Stimulated activated CD8-positive, alpha-beta memory T cell treated with anti-CD3 and anti-CD28 coated beads, Interleukin-7, amount 100 ng/mL, for 48 hours (primary cell): ENCODE data around the gene TEX51.

Source experiments
- DNase-seq, 2 donors: peaks; one replicate each; pipeline ENCODE4 v3.0.0-alpha.2; 2020; ENCODE audit warnings: low read depth in 1 of 2; ENCODE audit errors: extremely low read depth in 1 of 2

TEX51 gene

DNA sequence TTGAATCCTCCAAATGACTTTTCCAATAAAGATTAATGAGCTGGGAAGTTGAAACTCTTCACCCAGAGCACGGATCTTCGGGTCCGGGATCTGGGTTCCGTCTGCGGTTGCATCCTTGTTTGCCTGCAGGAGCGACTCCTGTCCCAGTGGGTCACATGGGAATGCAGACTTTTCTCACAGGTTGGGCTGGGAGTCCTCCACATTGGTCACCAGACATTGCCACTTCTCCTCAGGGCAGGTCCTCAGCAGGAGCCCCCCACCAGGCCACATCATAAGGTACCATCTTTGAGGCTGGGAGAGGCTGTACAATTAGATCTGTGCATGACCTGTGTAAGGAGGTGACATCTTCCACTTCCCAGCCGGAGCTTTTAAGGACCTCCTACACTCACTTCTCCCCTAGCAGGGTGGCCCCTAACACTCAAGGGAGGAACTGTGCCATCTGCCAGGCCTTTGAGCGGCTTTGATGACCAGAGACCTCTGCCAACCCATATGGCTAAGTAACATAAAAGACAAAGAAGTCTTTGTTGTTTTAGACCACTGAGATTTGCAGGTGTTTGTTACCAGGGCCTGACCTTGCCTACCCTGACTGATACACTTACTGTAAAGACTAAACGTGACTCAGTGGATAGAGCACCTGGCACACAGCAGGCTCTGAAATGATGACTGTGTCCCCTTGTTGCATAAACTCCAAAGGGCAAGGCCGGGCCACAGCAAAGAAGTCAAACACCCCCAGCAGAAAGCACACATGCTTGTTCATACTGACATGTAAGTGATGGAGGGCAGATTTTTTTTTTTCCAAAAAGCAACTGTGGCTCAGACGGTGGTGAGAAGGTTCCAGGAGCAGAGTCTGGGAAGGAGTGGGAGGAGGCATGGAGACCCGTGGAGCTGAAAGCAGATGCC is 7.9 kb upstream of the TEX51 start:
- no peak for DNase-seq

GRCh38 chr2:126891681-126892500 is 6.8 kb upstream of the TEX51 start:
- DNase-seq, result no peak

GRCh38 chr2:126893153-126893552 is 5.5 kb upstream of the TEX51 start:
- DNase-seq, result no peak

DNA sequence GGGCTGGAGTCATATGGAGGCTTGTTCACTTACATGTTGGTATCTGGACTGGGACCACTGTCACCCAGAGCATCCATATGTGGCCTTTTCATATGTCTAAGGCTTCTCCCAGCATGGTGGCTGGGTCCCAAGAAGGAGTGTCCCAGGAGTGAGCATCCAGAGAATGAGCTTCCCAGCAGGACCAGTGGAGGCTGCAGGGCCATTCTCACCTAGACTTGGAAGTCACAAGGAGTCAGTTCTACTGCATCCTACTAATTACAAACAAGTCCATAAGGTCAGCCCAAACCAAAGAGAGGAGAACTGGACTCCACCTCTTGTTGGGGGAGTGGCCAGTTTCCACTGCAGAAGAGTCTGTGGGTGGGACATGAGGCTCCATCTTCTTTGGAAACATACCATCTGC is 5.1 kb upstream of the TEX51 start:
- no peak for DNase-seq

- DNase-seq, result no peak
Observed at GRCh38 chr2:126894082-126894481, 4.6 kb upstream of the TEX51 start.

- no peak for DNase-seq
Observed at GRCh38 chr2:126894585-126895182, 4.0 kb upstream of the TEX51 start.

- no peak for DNase-seq
Observed at GRCh38 chr2:126895336-126895735, 3.4 kb upstream of the TEX51 start.

GRCh38 chr2:126896471-126896870 is 2.2 kb upstream of the TEX51 start:
- no peak for DNase-seq

DNA sequence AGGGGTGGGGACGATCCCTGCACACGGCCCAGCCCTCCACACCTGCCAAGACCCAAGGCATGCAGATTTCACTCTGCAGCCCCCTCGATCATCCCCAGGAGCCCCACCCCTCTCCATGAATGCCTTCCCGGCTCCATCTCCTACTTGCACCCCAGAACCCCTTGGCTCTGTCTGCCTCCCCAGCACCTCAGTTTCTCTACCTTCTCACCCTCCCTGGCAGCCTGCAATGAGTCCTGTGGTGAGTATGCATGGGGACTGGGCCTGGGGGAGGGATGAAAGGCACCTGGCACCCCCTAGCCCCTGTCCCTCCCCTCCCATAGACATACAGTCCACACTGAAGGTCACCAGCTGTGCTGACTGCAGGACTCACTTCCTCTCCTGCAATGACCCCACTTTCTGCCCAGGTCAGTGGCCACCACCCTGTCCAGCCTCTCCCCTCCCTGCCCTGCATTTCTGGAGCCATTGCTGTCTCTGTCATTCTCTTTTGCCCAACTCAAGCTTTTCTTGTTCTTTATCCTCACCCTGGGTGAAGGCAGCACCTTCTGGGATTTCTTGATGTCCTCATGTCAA is 1.0 kb downstream of the TEX51 start:
- no peak for DNase-seq

DNA sequence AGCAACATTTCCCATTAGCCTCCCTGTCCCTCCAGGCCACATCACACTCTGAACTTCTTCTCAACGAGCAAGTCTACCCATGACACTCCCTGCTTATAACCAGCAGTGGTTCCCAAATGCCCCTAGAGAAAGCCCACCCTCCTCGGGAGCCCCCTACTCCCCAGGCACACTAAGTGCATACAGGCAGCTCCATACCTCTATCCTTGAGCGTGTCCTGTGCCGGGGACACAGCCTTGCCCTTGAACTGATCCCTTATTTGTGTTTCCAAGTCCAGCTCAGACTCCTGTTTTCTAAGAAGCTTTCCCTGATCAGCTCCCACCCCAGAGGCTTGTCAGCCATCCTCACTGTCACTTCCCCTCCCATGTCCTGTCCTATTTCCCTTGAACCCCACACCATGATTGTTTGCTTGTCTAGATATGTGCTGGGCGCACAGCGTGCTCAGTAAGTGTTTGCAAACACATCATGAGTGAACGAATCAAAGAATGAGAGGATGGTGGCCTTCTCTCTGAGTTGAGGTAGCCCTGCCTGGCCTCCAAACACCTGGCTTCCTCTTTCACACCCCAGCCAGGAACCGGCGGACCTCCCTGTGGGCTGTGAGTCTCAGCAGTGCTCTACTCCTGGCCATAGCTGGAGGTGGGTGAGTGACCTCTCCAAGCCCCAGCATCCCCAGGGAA is 2.1 kb downstream of the TEX51 start:
- no peak for DNase-seq

DNA sequence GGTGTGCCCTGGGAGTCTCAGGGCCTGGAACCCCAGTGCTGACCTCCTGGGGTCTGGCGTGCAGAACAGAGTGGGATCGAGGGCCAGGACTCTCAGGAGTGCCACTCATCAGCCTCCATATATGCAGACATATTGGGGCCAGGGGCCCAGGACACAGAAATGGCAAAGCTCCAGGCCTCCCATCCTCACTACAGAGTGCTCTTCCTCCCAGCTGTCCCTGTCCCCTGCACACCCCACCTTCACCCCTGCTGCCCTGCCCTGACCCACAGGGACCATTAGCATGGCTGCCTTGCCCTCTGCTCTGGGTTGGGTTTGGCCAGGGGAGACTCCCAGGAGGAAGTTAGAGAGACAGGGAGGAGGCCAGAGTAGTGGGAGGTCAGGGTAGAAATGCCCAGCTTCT is 2.8 kb downstream of the TEX51 start:
- no peak for DNase-seq

DNA sequence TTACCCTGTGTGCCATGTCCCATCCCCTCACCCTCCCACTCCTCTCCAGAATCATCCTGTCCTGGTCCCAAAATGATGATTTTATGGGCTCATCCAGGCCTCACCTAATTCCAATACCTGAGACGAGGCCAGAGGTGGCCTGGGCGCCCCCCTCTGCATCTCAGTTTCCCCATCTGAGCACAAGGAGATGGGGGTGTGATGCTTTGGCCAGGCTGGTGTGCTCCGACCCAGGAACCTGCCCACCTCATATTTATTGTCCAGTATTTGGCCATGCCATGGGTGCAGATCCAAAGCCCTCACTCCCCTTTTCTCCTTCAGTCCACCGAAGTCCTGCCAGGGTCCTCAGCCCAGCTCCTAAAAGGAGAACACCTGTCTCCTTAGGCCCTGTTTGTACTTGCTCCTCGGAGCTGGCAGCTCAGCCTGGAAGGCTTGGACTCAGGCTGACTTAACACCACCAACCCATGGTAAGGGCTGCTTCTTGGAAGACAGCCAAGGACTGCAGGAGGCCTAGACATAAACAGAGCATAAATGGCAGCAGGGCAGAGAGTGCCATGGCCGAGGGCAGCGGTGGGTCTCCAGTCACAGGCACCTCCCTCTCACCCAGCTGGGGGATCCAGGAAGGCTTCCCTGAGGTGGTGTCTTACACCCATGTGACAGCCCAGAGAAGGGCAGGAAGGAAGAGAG is 3.6 kb downstream of the TEX51 start:
- DNase-seq, result no peak

- no peak for DNase-seq
Observed at GRCh38 chr2:126902859-126903258, 4.2 kb downstream of the TEX51 start.

- no peak for DNase-seq
Observed at GRCh38 chr2:126905991-126906390, 7.3 kb downstream of the TEX51 start.

DNA sequence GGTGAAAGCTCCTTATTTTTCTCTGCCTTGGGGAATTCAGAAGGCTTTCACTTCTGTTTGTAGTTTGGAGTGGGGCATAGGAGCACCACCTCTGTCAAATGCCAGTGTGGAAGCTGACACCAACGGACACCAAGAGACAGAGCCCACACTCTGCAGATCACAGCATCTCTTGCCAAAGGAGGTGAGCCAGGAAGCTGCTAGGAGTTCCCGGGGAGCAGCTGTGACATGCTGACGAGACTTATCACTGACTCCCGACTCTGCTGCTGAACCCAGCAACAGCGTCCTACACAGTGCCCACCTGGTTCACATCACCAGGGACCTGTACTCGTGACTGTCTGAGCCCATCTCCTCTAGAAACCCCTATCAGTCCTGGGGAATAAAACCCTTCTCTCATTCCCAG is 8.1 kb downstream of the TEX51 start:
- DNase-seq, result no peak

DNA sequence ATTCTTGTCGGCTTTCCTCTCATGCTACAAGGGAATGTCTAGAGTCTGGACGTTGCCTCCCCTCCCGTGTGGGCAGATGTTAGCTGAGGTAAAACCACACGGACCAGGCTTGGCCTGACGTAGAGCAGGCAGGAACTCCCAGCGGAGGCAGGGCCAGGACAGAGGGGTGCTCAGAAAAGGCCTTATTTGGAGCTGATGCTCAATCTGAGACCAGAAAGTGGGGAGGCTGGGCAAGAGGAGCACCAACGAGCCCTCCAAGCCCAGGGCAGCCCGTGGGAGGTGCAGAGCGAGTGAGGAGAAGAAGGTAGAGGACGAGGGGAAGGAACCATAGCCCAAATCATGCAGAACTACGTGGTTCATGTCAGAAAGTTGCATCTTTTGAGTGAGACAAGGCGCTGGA is 9.0 kb downstream of the TEX51 start:
- no peak for DNase-seq

- DNase-seq, result no peak
Observed at GRCh38 chr2:126908721-126909177, 10.1 kb downstream of the TEX51 start.

DNA sequence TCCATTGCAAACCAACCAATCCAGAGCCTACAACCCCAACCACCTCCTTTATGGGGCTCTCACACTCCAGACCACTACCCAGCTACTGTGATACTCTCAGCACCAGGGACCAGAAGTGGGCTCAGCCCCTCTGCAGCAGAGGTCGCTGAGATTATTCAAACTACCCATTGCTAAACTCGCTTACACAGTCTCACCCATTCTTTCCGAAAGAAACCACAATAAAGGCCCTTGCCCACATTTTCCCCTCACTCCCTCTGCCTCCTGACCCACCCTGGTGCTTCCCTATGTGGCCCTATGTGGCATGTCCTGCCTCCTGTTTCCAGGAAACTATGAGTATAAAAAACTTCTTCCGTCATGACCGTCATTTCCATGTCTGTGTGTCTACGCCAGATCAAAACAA is 10.7 kb downstream of the TEX51 start:
- DNase-seq, result no peak

DNA sequence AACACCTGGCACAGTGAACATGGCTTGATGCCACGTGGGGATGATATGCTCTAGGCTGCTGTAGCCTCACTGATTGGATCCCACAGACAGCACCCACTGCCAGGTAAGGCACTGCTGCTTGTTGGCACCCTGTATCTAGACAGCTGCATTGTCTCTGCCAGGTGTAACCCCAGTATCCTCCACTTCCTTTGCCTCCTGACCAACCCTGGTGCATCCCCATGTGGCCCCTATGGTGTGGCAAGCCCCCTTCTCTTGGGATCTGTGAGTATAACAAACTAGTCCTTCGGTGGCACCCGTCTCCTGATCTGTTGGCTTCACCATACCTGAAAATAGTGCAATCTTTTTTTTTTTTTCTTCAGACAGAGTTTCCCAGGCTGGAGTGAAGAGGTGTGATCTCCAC is 11.1 kb downstream of the TEX51 start:
- no peak for DNase-seq

DNA sequence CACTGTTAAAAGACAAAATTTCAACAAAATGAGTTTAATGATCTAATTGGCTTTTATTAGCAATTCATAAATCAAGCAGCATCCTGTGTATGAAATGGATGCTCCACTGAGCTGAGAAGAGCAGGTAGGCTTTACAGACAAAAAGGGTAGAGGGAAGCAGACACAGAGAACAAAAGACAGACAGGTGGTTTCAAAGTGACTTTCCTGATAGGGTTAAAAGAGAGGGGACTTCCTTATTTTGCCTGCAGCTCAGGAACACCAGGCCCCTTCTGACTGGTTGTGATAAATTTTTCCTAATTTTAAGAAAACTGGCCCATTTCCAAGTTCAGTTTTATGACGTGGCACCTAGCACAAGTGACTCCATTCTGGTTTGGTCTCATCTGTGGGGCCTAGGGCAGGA is 11.9 kb downstream of the TEX51 start:
- DNase-seq, result no peak
